Measurements from ENCODE around the gene PKD1.

The PKD1 gene

DNA sequence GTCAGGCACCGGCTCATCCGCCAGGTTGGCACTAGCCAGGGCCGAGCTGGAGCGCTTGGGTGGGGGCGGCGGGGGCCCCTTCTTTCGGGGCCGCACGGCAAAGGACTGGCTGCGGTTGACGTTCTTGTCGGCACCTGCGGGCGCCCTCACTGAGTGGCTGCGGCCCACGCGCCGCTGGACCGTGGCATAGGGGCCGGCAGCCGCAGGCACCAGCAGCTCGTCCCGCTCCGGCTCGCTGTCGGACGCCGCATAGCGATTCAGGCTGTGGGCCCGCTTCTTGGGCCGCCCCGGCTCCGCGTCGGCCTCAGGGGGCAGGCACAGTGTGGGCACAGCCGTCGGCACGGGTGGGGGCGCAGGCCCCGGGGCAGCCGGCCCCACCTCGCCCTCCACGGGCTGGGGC, 44.8 kb upstream of the PKD1 start:
- H3K4me1 ChIP-seq: no peaks in the 10 kb centered on the region
- DNase-seq: no peak
- no peaks in the 10 kb centered on the region for H3K9me3 ChIP-seq
- no peak overlapping the region for H3K4me3 ChIP-seq (ENCODE audit: low read depth, low read length)
- H3K36me3 ChIP-seq: peaks cover 34% of the 10 kb centered on the region
- no peaks in the 10 kb centered on the region for H3K27me3 ChIP-seq
- TF ChIP-seq, protein P1, sequence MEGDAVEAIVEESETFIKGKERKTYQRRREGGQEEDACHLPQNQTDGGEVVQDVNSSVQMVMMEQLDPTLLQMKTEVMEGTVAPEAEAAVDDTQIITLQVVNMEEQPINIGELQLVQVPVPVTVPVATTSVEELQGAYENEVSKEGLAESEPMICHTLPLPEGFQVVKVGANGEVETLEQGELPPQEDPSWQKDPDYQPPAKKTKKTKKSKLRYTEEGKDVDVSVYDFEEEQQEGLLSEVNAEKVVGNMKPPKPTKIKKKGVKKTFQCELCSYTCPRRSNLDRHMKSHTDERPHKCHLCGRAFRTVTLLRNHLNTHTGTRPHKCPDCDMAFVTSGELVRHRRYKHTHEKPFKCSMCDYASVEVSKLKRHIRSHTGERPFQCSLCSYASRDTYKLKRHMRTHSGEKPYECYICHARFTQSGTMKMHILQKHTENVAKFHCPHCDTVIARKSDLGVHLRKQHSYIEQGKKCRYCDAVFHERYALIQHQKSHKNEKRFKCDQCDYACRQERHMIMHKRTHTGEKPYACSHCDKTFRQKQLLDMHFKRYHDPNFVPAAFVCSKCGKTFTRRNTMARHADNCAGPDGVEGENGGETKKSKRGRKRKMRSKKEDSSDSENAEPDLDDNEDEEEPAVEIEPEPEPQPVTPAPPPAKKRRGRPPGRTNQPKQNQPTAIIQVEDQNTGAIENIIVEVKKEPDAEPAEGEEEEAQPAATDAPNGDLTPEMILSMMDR (IDR thresholded peaks at IDR 0.05; ENCODE audit: low read depth, low read length): no peak

DNA sequence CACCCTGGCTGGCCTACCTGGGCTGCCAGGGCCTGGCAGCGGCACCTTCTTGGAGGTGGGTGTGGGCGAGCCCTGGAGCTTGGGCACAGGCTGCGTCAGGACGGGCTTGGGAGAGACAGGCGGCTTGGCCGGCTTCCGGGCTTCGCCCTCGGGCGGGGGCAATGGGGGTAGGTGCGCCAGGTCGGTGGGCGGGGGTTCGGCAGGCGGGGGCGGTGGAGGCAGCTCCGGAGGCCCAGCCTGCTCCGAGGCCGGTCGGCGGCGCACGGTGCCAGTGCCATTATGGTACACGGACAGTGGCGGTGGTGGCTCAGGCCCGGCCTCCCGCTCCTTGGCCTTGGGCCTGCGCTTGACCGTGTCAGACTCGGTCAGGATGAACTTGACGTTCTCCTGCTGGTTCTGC, 43.9 kb upstream of the PKD1 start:
- TF ChIP-seq, protein P1 (IDR thresholded peaks at IDR 0.05; ENCODE audit: low read depth, low read length): no peak
- Histone ChIP-seq H3K27me3 (no peaks in the 10 kb centered on the region), H3K9me3 (no peaks in the 10 kb centered on the region), H3K36me3 (peaks cover 43% of the 10 kb centered on the region), H3K4me3 (ENCODE audit: low read depth, low read length) (no peak overlapping the region), H3K4me1 (no peaks in the 10 kb centered on the region)
- DNase-seq: no peak

DNA sequence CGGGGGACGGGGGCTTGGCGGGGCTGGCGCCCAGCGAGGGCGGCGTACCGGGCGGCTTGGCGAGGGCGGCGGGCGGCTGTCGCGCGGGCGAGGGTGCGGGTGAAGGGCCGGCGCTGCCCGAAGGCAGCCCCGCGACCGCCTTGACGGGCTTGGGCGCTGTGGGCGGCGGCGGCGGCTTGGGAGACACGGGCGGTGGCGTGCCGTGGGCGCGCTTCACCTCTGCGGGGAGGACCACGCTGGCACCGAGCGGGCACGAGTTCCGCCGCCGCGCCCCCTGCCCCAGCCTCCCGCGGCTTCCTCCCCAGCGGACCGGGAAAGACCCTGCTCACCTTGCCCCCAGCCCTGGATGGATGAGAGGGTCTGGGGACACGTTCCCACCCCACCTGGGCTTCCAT, 43.4 kb upstream of the PKD1 start:
- Histone ChIP-seq H3K36me3 (peaks cover 48% of the 10 kb centered on the region), H3K27me3 (no peaks in the 10 kb centered on the region), H3K4me3 (ENCODE audit: low read depth, low read length) (no peak overlapping the region), H3K4me1 (no peaks in the 10 kb centered on the region), H3K9me3 (no peaks in the 10 kb centered on the region)
- DNase-seq: no peak
- TF ChIP-seq, protein P1 (IDR thresholded peaks at IDR 0.05; ENCODE audit: low read depth, low read length): no peak

DNA sequence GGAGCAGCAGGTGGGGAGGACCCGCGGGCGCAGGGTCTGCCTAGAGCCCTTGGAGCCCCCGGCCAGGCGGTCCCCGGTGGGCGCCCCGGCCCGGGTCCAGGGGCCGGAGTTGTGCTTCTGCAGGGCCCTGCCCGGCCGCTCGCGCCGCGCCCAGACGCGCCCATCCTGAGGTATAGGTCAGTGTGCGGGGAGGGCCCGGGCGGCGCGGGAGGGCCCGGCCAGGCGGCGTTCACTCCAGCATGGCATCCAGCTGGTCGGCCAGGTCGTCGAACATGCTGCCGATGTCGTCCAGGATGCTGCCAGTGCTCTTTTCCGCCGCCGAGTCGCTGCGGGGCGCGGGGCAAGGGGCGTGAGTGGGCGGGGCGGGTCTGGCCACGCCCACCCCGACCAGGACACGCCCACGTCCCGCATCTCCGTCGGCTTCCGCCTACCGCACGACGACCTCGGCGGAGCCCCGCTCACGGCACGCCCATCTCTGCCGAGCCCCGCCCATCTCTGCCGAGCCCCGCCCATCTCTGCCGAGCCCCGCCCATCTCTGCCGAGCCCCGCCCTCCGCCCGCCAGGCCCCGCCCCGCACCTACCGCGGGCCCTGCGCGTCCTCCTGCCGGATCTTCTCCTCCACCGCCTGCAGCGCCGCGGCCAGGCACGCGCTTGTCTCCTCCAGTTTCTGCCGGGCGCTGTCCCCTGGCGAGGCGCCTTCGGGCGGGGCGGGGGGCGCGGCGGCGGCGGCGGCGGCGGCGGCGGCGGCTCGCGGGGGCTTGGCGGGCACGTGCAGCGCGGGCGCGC, 42.8 kb upstream of the PKD1 start:
- no peaks in the 10 kb centered on the region for H3K9me3 ChIP-seq
- peak; percentile 65 for DNase-seq
- no peaks in the 10 kb centered on the region for H3K4me1 ChIP-seq
- TF ChIP-seq, protein P1 (IDR thresholded peaks at IDR 0.05; ENCODE audit: low read depth, low read length): no peak
- H3K27me3 ChIP-seq: no peaks in the 10 kb centered on the region
- H3K4me3 ChIP-seq (ENCODE audit: low read depth, low read length): no peak overlapping the region
- peaks cover 51% of the 10 kb centered on the region for H3K36me3 ChIP-seq

DNA sequence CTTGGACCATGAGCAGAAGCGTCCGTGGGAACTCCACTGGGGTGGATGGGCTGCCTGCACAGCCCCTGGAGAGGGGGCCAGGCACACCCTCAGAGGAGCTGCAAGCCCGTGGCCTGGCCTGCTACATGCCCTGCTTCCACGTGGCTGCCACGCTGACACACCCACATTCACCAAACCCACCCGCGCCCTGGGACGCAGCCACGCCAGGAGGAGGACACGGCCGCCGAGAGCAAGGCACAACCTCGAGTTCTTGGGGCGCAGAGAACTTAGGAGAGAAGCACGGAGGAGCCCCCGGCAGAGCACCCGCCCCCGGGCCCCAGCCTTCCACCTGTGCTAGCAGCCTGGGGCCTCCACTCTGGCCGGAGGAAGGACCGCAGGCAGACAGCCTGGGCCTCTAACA, 41.9 kb upstream of the PKD1 start:
- peaks cover 59% of the 10 kb centered on the region for H3K36me3 ChIP-seq
- no peaks in the 10 kb centered on the region for H3K27me3 ChIP-seq
- H3K4me3 ChIP-seq (ENCODE audit: low read depth, low read length): no peak overlapping the region
- no peak for DNase-seq
- TF ChIP-seq, protein P1 (IDR thresholded peaks at IDR 0.05; ENCODE audit: low read depth, low read length): no peak
- no peaks in the 10 kb centered on the region for H3K4me1 ChIP-seq
- H3K9me3 ChIP-seq: no peaks in the 10 kb centered on the region

DNA sequence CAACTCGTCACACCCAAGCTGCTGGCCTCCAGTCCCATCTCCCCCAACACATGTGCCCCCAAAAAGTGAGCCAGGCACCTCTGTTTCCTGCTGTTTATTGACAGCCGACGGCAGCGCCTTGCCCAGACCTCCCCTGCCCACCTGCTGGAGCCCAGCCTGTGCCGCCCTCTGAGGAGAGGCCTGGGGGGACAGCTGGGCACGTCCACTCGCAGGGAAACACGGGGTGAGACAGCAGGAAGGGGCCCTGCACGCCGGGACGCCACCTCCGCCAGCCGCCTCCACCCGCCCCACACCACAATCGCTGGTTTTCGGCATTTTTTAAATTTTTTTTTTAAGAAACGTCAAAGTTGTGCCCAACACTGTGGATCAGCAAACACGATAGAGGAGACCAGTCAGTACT, 41.4 kb upstream of the PKD1 start:
- Histone ChIP-seq H3K4me1 (no peaks in the 10 kb centered on the region), H3K4me3 (ENCODE audit: low read depth, low read length) (no peak overlapping the region), H3K36me3 (peaks cover 57% of the 10 kb centered on the region), H3K27me3 (no peaks in the 10 kb centered on the region), H3K9me3 (no peaks in the 10 kb centered on the region)
- TF ChIP-seq, protein P1 (IDR thresholded peaks at IDR 0.05; ENCODE audit: low read depth, low read length): no peak
- DNase-seq: no peak
